ENCODE results near the gene DMRTA2. TPM values are rescaled to one million over a fixed set of nuclear protein-coding genes. Genes with fewer than 3 reads are reported as not detected.

The DMRTA2 gene
- total RNA-seq, 4 donors from 2014 or later = not detected

GRCh38 chr1:50423670-50424000, 392 bp upstream of the DMRTA2 start:
- peaks cover 0 to 86% of the 10 kb centered on the region in 2 donors for H3K27me3 ChIP-seq
- peaks cover 0 to 64% (median 18%) of the 10 kb centered on the region in 4 donors for H3K4me1 ChIP-seq
- no peaks in the 10 kb centered on the region for H3K9me3 ChIP-seq
- peak overlapping the region in 3 of 4 donors; percentile 20 to 41 (median 32) for H3K4me3 ChIP-seq
- peak in 1 of 3 donors; percentile 55 for DNase-seq
- no peaks in the 10 kb centered on the region for H3K36me3 ChIP-seq
- TF ChIP-seq, protein P1, sequence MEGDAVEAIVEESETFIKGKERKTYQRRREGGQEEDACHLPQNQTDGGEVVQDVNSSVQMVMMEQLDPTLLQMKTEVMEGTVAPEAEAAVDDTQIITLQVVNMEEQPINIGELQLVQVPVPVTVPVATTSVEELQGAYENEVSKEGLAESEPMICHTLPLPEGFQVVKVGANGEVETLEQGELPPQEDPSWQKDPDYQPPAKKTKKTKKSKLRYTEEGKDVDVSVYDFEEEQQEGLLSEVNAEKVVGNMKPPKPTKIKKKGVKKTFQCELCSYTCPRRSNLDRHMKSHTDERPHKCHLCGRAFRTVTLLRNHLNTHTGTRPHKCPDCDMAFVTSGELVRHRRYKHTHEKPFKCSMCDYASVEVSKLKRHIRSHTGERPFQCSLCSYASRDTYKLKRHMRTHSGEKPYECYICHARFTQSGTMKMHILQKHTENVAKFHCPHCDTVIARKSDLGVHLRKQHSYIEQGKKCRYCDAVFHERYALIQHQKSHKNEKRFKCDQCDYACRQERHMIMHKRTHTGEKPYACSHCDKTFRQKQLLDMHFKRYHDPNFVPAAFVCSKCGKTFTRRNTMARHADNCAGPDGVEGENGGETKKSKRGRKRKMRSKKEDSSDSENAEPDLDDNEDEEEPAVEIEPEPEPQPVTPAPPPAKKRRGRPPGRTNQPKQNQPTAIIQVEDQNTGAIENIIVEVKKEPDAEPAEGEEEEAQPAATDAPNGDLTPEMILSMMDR (IDR thresholded peaks at IDR 0.05) = no peak
- TF ChIP-seq POLR2A (IDR thresholded peaks at IDR 0.05) = no peak
- H3K27ac ChIP-seq = no peak overlapping the region

- H3K27ac ChIP-seq = no peak overlapping the region
- no peaks in the 10 kb centered on the region for H3K36me3 ChIP-seq
- H3K9me3 ChIP-seq = no peaks in the 10 kb centered on the region
- DNase-seq = no peak
- H3K27me3 ChIP-seq = peaks cover 0 to 86% of the 10 kb centered on the region in 2 donors
- no peak for TF ChIP-seq POLR2A (IDR thresholded peaks at IDR 0.05)
- TF ChIP-seq, protein P1 (IDR thresholded peaks at IDR 0.05) = no peak
- H3K4me1 ChIP-seq = peaks cover 0 to 73% (median 19%) of the 10 kb centered on the region in 4 donors
- H3K4me3 ChIP-seq = no peak overlapping the region
Measured at GRCh38 chr1:50422675-50422945, 633 bp downstream of the DMRTA2 start.

GRCh38 chr1:50421768-50422674, 1.2 kb downstream of the DMRTA2 start:
- TF ChIP-seq POLR2A (IDR thresholded peaks at IDR 0.05) = no peak
- Histone ChIP-seq H3K4me3 (no peak overlapping the region), H3K9me3 (no peaks in the 10 kb centered on the region), H3K4me1 (peaks cover 0 to 75% (median 19%) of the 10 kb centered on the region in 4 donors), H3K36me3 (no peaks in the 10 kb centered on the region), H3K27ac (no peak overlapping the region), H3K27me3 (peaks cover 0 to 87% of the 10 kb centered on the region in 2 donors)
- no peak for DNase-seq

DNA sequence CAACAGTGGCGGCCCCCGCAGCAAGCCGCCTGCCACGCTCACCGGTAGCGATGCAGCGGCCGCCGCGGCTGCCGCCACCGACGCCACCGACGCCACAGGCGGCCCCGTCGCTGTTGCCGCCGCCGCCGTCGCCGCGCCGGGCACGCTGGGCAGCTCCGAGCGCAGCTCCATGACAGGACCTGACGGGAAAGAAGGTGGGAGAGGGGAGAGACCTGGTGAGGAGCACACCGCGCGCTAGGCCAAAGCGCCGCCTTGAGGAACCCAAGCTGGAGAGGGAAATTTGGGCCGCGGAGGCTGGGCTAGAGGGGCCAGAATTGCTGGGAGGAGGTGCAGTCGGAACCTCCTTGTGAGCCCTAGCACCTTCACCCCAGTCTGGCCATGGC, 1.9 kb downstream of the DMRTA2 start:
- no peaks in the 10 kb centered on the region for H3K36me3 ChIP-seq
- DNase-seq = no peak
- peaks cover 0 to 76% (median 19%) of the 10 kb centered on the region in 4 donors for H3K4me1 ChIP-seq
- H3K27me3 ChIP-seq = peaks cover 0 to 87% of the 10 kb centered on the region in 2 donors
- peak overlapping the region in 2 of 4 donors; percentile 8 to 9 for H3K4me3 ChIP-seq
- H3K9me3 ChIP-seq = no peaks in the 10 kb centered on the region
- H3K27ac ChIP-seq = no peak overlapping the region
- no peak for TF ChIP-seq POLR2A (IDR thresholded peaks at IDR 0.05)
- TF ChIP-seq, protein P1 (IDR thresholded peaks at IDR 0.05) = no peak

- Histone ChIP-seq H3K4me1 (peaks cover 0 to 81% (median 19%) of the 10 kb centered on the region in 4 donors), H3K27ac (no peak overlapping the region), H3K27me3 (peaks cover 0 to 85% of the 10 kb centered on the region in 2 donors), H3K9me3 (no peaks in the 10 kb centered on the region), H3K36me3 (no peaks in the 10 kb centered on the region), H3K4me3 (peak overlapping the region in 2 of 4 donors; percentile 8 to 9)
- TF ChIP-seq, protein P1 (IDR thresholded peaks at IDR 0.05) = no peak
- no peak for TF ChIP-seq POLR2A (IDR thresholded peaks at IDR 0.05)
- DNase-seq = peak in 1 of 3 donors; percentile 51
Measured at GRCh38 chr1:50420689-50421365, 2.4 kb downstream of the DMRTA2 start.
